Measurements from ENCODE around the gene OR1I1.
"Not testable (repeated sequence)": the region's sequence is repeated elsewhere in the genome, so short reads cannot be mapped to it uniquely, and the experiment has no call there.

The OR1I1 gene

DNA sequence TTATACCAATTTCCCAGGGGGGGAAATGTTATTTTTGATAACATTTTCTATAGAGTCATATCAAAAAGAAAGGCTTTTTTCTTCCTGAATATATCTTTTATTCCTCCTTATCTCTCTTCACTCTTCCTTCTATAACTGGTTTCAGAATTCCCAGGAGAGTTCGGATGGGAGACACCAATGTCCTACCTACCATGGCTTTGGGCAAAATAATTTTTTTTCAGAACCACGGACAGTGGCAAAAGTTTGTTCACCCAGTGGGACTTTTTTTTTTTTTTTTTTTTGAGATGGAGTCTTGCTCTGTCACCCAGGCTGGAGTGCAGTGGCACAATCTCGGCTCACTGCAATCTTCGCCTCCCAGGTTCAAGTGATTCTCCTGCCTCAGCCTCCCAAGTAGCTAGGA, 2.0 kb upstream of the OR1I1 start:
- not testable (repeated sequence) for H3K4me3 Mint-ChIP-seq, H3K27ac Mint-ChIP-seq, DNase-seq, H3K4me1 Mint-ChIP-seq, H3K9me3 Mint-ChIP-seq, ATAC-seq
- H3K27me3 Mint-ChIP-seq: peaks cover 13% of the 10 kb centered on the region

DNA sequence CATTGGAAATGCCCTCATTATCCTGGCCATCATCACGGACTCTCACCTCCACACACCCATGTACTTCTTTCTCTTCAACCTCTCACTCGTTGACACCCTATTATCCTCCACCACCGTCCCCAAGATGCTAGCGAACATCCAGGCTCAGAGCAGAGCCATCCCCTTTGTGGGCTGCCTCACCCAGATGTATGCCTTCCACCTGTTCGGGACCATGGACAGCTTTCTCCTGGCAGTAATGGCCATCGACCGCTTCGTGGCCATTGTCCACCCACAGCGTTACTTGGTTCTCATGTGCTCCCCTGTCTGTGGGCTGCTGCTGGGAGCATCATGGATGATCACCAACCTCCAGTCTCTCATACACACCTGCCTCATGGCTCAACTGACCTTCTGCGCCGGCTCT, 5.2 kb downstream of the OR1I1 start:
- no peak for ATAC-seq
- no peaks in the 10 kb centered on the region for H3K9me3 Mint-ChIP-seq
- H3K4me1 Mint-ChIP-seq: peaks cover 3% of the 10 kb centered on the region
- H3K4me3 Mint-ChIP-seq: no peak overlapping the region
- no peak for DNase-seq
- no peak overlapping the region for H3K27ac Mint-ChIP-seq
- H3K27me3 Mint-ChIP-seq: peaks cover 18% of the 10 kb centered on the region

DNA sequence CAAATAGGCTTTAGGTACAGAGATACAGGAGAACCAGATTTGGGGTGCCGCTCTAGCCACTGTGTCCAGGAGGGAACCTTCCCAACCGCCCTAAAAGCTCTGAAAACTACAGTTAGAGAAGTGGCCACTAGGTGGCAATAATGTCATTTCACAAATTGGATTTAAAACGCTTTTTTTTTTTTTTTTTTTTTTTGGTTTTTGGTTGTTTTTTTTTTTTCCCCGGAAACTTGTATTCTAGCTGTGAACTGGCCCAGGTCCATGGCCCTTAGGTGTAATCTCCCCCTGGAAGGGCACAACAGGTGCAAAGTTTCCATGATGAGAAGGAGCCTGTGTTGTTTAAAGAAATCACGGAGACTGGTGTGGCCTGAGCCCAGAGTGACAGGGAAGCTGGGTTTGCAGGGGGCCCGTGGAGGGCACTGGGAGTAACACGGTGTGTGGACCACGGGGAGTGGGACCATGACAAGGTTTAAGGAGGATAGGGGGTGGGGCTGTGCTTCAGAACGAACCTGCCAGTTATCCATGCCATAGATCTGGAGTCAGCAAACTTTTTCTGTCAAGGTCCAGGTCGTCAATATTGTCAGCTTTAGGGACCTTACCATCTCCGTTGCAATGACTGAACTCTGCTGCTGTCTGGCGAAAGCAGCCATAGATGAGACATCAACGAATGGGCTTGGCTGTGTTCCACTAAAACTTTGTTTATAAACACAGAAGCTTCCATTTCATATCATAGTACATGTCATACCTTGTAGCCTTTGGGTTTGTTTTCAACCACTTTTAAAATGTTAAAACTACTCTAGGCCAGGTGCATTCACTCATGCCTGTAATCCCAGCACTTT, 10.1 kb downstream of the OR1I1 start:
- H3K27me3 Mint-ChIP-seq: peaks cover 8% of the 10 kb centered on the region
- DNase-seq: peak; percentile 42 to 55
- peaks cover 5% of the 10 kb centered on the region for H3K4me1 Mint-ChIP-seq
- no peaks in the 10 kb centered on the region for H3K9me3 Mint-ChIP-seq
- H3K27ac Mint-ChIP-seq: no peak overlapping the region
- H3K4me3 Mint-ChIP-seq: no peak overlapping the region
- ATAC-seq: peak; percentile 66

DNA sequence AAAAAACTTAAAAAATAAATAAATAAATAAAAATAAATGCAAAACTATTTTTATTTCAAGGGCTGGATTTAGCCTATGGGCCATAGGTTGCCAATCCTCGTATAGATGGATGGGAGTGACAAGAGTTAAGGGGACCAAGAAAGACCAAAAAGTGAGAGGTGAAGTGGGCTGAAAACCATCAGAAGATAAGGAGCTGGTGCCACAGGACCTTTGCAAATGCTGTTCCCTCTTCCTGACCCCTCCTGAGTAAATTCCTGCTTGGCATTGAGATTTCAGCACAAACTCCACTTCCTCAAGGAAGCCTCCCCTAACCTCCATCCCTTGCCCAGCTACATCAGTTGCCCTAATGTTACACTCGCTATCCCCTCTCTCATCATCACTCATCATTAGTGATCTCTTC, 11.0 kb downstream of the OR1I1 start:
- Mint-ChIP-seq H3K4me1 (peaks cover 5% of the 10 kb centered on the region), H3K27ac (no peak overlapping the region), H3K27me3 (no peaks in the 10 kb centered on the region), H3K9me3 (no peaks in the 10 kb centered on the region), H3K4me3 (no peak overlapping the region)
- ATAC-seq (no peak), DNase-seq (no peak)

DNA sequence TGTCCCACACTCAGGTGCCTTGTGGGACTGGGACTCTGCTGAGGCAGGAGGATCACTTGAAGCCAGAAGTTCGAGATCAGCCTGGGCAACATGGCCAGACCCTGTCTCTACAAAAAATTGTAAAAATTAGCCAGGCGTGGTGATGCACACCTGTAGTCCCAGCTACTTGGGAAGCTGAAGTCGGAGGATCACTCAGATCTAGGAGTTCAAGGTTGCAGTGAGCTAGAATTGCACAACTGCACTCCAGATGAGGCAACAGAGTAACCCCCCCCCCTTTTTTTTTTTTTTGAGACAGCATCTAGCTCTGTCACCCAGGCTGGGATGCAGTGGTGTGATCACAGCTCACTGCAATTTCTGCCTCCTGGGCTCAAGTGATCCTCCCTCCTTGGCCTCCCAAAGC, 14.2 kb downstream of the OR1I1 start:
- ATAC-seq: no peak
- Mint-ChIP-seq H3K9me3 (no peaks in the 10 kb centered on the region), H3K4me3 (no peak overlapping the region), H3K4me1 (peaks cover 5% of the 10 kb centered on the region), H3K27ac (no peak overlapping the region), H3K27me3 (no peaks in the 10 kb centered on the region)
- no peak for DNase-seq

DNA sequence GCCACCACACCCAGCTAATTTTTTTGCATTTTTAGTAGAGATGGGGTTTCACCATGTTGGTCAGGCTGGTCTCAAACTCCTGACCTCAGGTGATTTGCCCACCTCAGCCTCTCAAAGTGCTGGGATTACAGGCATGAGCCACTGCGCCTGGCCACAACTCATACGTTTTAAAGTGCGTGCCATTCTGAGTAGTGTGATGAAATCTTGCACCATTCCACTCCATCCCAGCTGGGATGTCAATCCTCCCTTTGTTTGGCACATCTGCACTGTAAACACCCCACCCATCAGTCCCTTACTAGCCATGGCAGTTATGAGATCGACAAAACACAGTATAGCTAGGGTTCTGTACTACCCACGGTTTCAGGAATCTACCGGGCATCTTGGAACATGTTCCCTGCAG, 16.0 kb downstream of the OR1I1 start:
- not testable (repeated sequence) for H3K4me3 Mint-ChIP-seq, H3K9me3 Mint-ChIP-seq, ATAC-seq, DNase-seq, H3K4me1 Mint-ChIP-seq, H3K27me3 Mint-ChIP-seq, H3K27ac Mint-ChIP-seq

DNA sequence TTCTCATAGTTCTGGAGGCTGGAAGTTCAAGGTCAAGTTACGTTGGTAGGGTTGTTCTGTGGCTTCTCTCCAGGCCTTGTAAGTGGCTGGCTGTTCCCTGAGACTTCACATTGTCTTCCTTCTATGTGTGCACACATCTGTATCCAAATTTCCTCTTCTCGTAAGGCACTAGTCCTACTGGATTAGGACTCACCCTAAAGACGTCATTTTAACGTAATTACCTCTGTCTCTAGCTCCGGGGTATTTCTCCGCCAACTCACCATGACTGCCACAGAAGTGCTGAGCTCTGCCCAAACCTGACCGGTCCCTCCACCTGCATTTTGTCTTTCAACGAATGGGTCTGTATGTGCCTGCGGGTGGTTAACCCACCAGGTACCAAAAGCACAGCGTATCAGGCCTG, 16.4 kb downstream of the OR1I1 start:
- peak overlapping the region in 1 of 2 donors; percentile 1 for H3K27ac Mint-ChIP-seq
- H3K4me1 Mint-ChIP-seq: no peaks in the 10 kb centered on the region
- no peak overlapping the region for H3K4me3 Mint-ChIP-seq
- ATAC-seq (no peak), DNase-seq (no peak)
- H3K9me3 Mint-ChIP-seq: peaks cover 5 to 7% of the 10 kb centered on the region in 2 donors
- no peaks in the 10 kb centered on the region for H3K27me3 Mint-ChIP-seq

DNA sequence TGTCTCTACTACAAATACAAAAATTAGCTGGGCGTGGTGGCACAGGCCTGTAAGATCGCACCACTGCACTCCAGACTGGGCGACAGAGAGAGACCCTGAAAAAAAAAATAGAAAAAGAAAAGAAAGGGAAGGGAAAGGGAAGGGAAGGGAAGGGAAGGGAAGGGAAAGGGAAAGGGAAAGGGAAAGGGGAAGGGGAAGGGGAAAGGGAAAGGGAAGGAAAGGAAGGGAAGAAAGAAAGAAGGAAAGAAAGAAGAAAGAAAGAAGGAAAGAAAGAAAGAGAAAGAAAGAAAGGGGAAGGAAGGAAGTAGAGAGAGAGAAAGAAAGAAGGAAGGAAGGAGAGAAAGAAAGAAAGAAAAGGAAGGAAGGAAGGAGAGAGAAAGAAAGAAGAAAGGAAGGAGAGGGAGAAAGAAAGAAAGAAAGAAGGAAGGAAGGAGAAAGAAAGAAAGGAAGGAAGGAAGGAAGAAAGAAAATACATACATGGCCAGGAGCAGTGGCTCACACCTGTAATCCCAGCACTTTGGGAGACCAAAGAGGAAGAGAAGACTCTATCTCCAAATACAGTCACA, 17.1 kb downstream of the OR1I1 start:
- H3K27ac Mint-ChIP-seq: no peak overlapping the region
- H3K4me1 Mint-ChIP-seq: no peaks in the 10 kb centered on the region
- ATAC-seq: no peak
- no peak overlapping the region for H3K4me3 Mint-ChIP-seq
- DNase-seq: no peak
- no peaks in the 10 kb centered on the region for H3K27me3 Mint-ChIP-seq
- peaks cover 11% of the 10 kb centered on the region in 2 donors for H3K9me3 Mint-ChIP-seq

DNA sequence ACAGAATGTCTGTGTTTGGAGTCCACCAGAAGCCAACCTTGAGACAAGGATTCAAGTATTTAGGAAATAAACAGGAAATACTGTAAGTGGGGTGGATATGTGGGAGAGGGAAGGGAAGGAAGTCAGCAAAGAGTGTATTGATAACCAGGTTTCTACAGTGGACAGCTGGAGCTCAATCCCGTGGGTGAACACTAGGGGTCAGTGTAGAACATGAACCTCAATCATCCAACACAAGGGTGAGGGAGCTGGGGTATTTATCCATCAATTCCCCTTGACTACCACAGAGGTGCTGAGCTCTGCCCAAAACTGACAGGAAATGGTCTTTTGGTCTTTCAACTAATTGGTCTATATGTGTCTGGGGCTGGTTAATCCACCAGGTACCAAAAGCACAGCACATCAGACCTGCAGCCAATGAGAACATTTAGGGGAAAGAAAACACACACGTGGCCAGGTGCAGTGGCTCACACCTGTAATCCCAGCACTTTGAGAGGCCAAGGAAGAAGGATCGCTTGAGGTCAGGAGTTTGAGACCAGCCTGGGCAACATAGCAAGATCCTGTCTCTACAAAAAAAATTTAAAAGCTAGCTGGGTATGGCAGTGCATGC, 19.6 kb downstream of the OR1I1 start:
- DNase-seq (peak; percentile 55 to 62), ATAC-seq (peak; percentile 85)
- Mint-ChIP-seq H3K4me1 (peaks cover 2% of the 10 kb centered on the region), H3K27ac (peak overlapping the region in 1 of 2 donors; percentile 30), H3K27me3 (no peaks in the 10 kb centered on the region), H3K4me3 (no peak overlapping the region), H3K9me3 (peaks cover 21 to 30% of the 10 kb centered on the region in 2 donors)

DNA sequence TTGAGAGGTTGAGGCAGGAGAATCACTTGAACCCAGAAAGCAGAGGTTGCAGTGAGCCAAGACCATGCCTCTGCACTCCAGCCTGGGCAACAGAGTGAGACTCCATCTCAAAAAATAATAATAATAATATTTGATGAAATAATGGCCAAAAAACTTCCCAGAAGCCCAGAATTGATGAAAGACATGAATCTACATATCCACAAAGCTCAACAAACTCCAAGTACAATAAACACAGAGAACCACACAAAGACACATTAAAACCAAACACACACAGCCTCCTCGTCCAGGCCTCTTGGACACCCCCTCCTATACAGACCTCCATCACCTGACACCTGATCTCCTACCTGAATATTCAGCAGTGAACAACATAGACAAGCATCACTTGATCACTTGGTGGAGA, 22.0 kb downstream of the OR1I1 start:
- H3K4me3 Mint-ChIP-seq: no peak overlapping the region
- H3K4me1 Mint-ChIP-seq: peaks cover 20% of the 10 kb centered on the region
- H3K9me3 Mint-ChIP-seq: peaks cover 21 to 30% of the 10 kb centered on the region in 2 donors
- no peak for DNase-seq
- ATAC-seq: no peak
- H3K27me3 Mint-ChIP-seq: no peaks in the 10 kb centered on the region
- no peak overlapping the region for H3K27ac Mint-ChIP-seq

DNA sequence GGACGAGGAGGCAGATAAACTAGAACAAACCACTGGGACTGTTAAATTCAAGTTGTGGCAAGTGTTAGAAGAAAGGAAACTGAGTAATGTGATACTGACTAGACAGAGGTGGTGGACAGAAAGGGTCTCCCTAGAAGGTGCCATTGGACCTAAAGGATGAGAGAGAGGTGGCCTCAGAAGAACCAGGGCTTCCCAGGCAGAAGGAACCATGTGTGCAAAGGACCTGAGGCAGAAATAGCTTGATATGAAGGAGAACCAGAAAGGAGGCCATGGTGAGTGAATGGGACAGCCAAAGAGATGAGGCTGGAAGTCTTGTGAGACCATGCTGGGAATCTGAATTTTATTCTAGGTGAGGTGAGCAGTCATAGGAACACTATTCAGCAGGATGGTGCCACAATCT, 22.4 kb downstream of the OR1I1 start:
- ATAC-seq: no peak
- Mint-ChIP-seq H3K9me3 (peaks cover 21 to 30% of the 10 kb centered on the region in 2 donors), H3K27ac (no peak overlapping the region), H3K4me1 (peaks cover 20% of the 10 kb centered on the region), H3K4me3 (no peak overlapping the region), H3K27me3 (no peaks in the 10 kb centered on the region)
- DNase-seq: no peak

DNA sequence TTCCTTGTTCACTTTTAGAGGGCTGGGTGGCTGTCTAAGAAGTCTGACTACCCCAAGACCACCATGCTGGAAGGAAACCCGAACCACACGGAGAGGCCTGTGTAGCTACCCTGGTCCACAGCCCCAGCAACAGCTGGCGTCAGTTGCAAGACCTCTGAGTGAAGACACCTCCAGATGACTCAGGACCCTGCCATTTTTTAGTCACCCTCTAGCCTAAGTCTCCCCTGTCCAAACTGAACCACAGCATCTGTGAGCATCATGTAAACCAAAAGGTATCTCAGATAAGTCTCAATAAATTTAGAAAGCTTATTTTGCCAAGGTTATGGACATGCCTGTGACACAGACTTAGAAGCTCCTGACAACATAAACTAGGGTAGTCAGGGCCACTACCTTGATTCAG, 23.0 kb downstream of the OR1I1 start:
- peaks cover 20% of the 10 kb centered on the region for H3K4me1 Mint-ChIP-seq
- ATAC-seq (no peak), DNase-seq (no peak)
- peaks cover 21 to 30% of the 10 kb centered on the region in 2 donors for H3K9me3 Mint-ChIP-seq
- no peak overlapping the region for H3K4me3 Mint-ChIP-seq
- no peaks in the 10 kb centered on the region for H3K27me3 Mint-ChIP-seq
- no peak overlapping the region for H3K27ac Mint-ChIP-seq

DNA sequence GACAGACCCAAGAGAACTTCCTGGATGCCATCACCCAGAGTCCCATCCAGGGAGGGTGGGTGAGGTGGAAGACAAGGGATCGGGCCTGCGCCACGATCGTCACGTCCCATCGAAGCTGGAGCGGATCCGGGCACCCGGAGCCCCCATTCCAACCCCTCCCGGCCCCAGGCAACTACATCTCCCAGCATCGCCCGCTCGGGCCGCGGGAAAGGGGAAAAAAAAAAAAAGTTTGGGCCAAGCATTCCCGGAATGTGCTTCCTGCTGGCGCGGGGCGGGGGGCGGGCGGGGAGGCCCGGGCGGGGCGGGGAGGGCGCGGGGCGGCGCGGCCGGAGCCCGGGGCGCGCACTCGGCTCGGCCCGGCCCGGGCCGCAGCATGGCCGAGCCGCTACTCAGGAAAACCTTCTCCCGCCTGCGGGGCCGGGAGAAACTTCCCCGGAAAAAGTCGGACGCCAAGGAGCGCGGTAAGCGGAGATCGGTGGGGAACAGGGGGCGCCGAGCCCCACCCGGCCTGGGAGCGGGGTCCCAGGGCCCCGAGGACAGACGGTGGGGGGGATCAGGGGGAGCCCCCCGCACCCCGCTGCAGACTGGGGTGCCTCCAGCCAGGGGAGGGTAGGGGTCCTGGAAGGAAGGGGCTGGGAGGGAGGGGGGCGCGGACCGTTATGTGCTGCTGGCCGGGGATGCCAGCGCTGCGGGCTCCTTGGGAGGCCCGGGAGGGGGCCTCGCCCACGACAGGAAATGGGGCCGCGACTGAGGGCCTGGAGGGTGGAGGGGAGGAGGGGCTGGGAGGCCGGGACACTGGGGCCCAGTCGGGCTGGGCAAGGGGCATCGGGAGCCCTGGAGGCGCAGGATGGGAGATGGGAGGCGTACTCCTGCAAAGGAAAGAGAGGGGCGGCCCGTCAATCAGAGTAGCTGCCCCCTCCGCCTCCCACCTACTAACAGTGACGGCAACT, 25.3 kb downstream of the OR1I1 start, which contains the start of gene SYDE1:
SYDE1 (plus strand) TSS at position 341 of the 950 bp plus-strand sequence; CDS start at position 374, 33 bp downstream.
- H3K27me3 Mint-ChIP-seq: no peaks in the 10 kb centered on the region
- ATAC-seq (peak; percentile 82), DNase-seq (peak; percentile 56 to 68)

DNA sequence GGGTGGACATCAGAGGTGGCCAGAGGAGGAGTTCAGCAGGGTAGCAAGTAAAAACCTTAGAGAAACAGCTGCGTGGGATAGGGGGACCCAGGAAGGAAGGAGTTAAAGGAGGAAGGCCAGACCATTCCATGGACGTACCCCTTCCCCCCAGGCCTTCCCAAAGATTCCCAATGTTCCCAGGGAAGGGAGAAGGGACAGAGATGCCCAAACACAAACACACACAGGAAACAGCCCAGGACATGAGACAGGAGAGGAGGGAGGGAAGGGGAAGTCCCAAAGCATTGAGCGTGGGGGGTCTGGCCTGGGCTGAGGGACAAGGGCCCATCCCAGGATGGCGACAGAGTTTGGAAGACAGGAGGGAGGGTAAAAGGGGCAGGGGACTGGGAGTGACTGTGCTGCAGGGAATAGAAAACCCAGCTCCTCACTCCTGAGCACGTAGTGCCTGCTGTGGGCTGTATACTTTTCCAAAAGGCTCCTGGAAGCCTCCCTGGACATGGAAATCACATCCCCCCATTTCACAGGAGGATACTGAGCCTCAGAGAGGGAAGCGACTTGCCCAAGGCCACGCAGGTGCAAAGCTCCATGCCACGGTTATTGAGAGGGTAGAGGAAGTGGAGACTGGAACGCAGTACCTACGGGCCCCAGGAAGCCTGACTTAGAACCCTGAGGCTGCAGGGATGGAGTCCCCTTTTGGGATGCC, 26.3 kb downstream of the OR1I1 start:
- Mint-ChIP-seq H3K4me1 (peaks cover 20% of the 10 kb centered on the region), H3K4me3 (peak overlapping the region; percentile 68 to 73), H3K27me3 (no peaks in the 10 kb centered on the region), H3K27ac (peak overlapping the region; percentile 2 to 86), H3K9me3 (peaks cover 16 to 27% of the 10 kb centered on the region in 2 donors)
- ATAC-seq: no peak
- DNase-seq: no peak

More for the DNA sequence above, 25.3 kb downstream of the OR1I1 start, which contains the start of gene SYDE1:
- Mint-ChIP-seq H3K4me3 (peak within 1 kb of the TSS; percentile 73 to 89), H3K4me1 (peaks cover 20% of the 10 kb centered on the region), H3K9me3 (peaks cover 17 to 30% of the 10 kb centered on the region in 2 donors), H3K27ac (peak within 1 kb of the TSS; percentile 90 to 98)

All from stimulated activated naive CD8-positive, alpha-beta T cell treated with anti-CD3 and anti-CD28 coated beads, Interleukin-15, amount 100 ng/mL, for 72 hours (primary cell).